H1 (cell line): Measurements from ENCODE around the gene ADPRHL1. TPM values are rescaled to one million over a fixed set of nuclear protein-coding genes. Genes with fewer than 3 reads are reported as not detected.

Experiments
- CTCF ChIA-PET: fragments of 300-600 bp; sonication (Branson Sonifier 250); formaldehyde crosslinking; loops from one replicate; lab custom pipeline; 2021; ENCODE audit not compliant: partially characterized antibody; lab: Charles Lee
- POLR2A ChIA-PET: fragments of 300-600 bp; sonication (Branson Sonifier 250); formaldehyde crosslinking; loops from one replicate; lab custom pipeline; 2021; ENCODE audit warnings: inconsistent platforms; ENCODE audit not compliant: partially characterized antibody; lab: Charles Lee
- DNase-seq, 2 experiments: peaks; one replicate each; pipeline versions ENCODE4 v3.0.0 to v3.0.0-alpha.2; 2010 to 2022; ENCODE audit warnings: low spot score in 2 of 2, low read depth in 1 of 2, mixed read lengths in 1 of 2
- FAIRE-seq: peaks from 2 replicates; lab custom pipeline; 2011; peaks lifted over from hg19 to GRCh38; lab: Jason Lieb, UNC
- H2AFZ ChIP-seq: 2 replicates; pipeline ENCODE4 v1.8.1; 2012; ENCODE audit warnings: low read length, inconsistent platforms
- H2AK5ac ChIP-seq: 2 replicates; pipeline ENCODE4 v1.6.1; 2013; ENCODE audit warnings: low read depth, low read length
- H2BK120ac ChIP-seq: replicated peaks from 2 replicates; pipeline ENCODE3; 2013; ENCODE audit warnings: low read depth, low read length, inconsistent platforms
- H2BK12ac ChIP-seq: 2 replicates; pipeline ENCODE4 v1.6.1; 2013; ENCODE audit warnings: low read depth, low read length
- H2BK15ac ChIP-seq: 2 replicates; pipeline ENCODE4 v1.6.1; 2013; ENCODE audit warnings: low read length
- H2BK20ac ChIP-seq: 2 replicates; pipeline ENCODE4 v1.6.1; 2013; ENCODE audit warnings: low read length
- H2BK5ac ChIP-seq: 2 replicates; pipeline ENCODE4 v1.6.1; 2013; ENCODE audit warnings: low read depth, low read length
- H3K14ac ChIP-seq: 2 replicates; pipeline ENCODE4 v1.6.1; 2013; ENCODE audit warnings: inconsistent platforms; ENCODE audit not compliant: insufficient read length
- H3K18ac ChIP-seq: 2 replicates; pipeline ENCODE4 v1.6.1; 2013; ENCODE audit warnings: low read length; ENCODE audit errors: extremely low read depth
- H3K23ac ChIP-seq: 2 replicates; pipeline ENCODE4 v1.6.1; 2013; ENCODE audit warnings: inconsistent platforms; ENCODE audit not compliant: insufficient read length
- H3K23me2 ChIP-seq: 2 replicates; pipeline ENCODE4 v1.6.1; 2013; ENCODE audit warnings: low read depth, low read length
- H3K27ac ChIP-seq: 2 replicates; pipeline ENCODE4 v1.6.1; 2011; ENCODE audit warnings: low read depth, low read length, inconsistent platforms
- H3K27me3 ChIP-seq, 4 experiments: replicated peaks in 1 of 4; 1 replicate in 1 of 4; 2 replicates in 3 of 4; pipeline versions ENCODE4 v1.6.1 to v1.8.1; 2011 to 2013; ENCODE audit warnings: low read length in 3 of 4, mild to moderate bottlenecking in 3 of 4, inconsistent platforms in 2 of 4, mixed read lengths in 2 of 4, moderate library complexity in 1 of 4; ENCODE audit not compliant: control insufficient read depth in 3 of 4, insufficient read depth in 3 of 4; ENCODE audit errors: extremely low read depth in 1 of 4
- H3K36me3 ChIP-seq, 4 experiments: 2 replicates each; pipeline versions ENCODE4 v1.6.1 to v1.8.1; 2011 to 2013; ENCODE audit warnings: mild to moderate bottlenecking in 4 of 4, low read length in 3 of 4, moderate library complexity in 2 of 4, control low read depth in 1 of 4, inconsistent platforms in 1 of 4; ENCODE audit not compliant: insufficient read depth in 4 of 4, control insufficient read depth in 2 of 4
- H3K4ac ChIP-seq: replicated peaks from 2 replicates; pipeline ENCODE3; 2013; ENCODE audit warnings: low read length, low read depth, mixed read lengths, inconsistent platforms; ENCODE audit not compliant: insufficient read length
- H3K4me1 ChIP-seq, 4 experiments: replicated peaks in 1 of 4; 1 replicate in 1 of 4; 2 replicates in 3 of 4; pipeline versions ENCODE4 v1.6.1 to v1.8.1; 2011 to 2013; ENCODE audit warnings: low read length in 3 of 4, inconsistent platforms in 2 of 4, mixed read lengths in 1 of 4; ENCODE audit not compliant: insufficient read depth in 4 of 4, control insufficient read depth in 3 of 4
- H3K4me2 ChIP-seq, 2 experiments: 2 replicates each; pipeline versions ENCODE4 v1.6.1 to v1.8.1; 2011 to 2013; ENCODE audit warnings: low read depth in 2 of 2, low read length in 2 of 2, control low read depth in 1 of 2, inconsistent platforms in 1 of 2, mild to moderate bottlenecking in 1 of 2; ENCODE audit not compliant: insufficient read depth in 1 of 2
- H3K4me3 ChIP-seq, 4 experiments: fragments of 200-600, 300-600 bp in 1 of 4; sonication (generic), shearing (Covaris generic), sonication (Bioruptor Twin) in 1 of 4; 2 replicates each; pipeline versions ENCODE4 v1.5.1 to v1.8.1; 2011 to 2016; ENCODE audit warnings: low read length in 4 of 4, low read depth in 3 of 4, control low read depth in 2 of 4, inconsistent platforms in 2 of 4, mild to moderate bottlenecking in 2 of 4, mixed read lengths in 1 of 4, moderate library complexity in 1 of 4; ENCODE audit not compliant: insufficient read depth in 2 of 4; ENCODE audit errors: extremely low read depth in 1 of 4
- H3K56ac ChIP-seq: replicated peaks from 2 replicates; pipeline ENCODE3; 2013; ENCODE audit warnings: low read depth, mild to moderate bottlenecking, mixed read lengths, low read length, inconsistent platforms; ENCODE audit not compliant: insufficient read length
- H3K79me1 ChIP-seq: 2 replicates; pipeline ENCODE4 v1.6.1; 2013; ENCODE audit warnings: low read depth, low read length, control low read depth
- H3K79me2 ChIP-seq, 2 experiments: 2 replicates each; pipeline versions ENCODE4 v1.6.1 to v1.8.1; 2012 to 2013; ENCODE audit warnings: low read length in 2 of 2, mild to moderate bottlenecking in 2 of 2, inconsistent platforms in 1 of 2; ENCODE audit not compliant: insufficient read depth in 2 of 2, control insufficient read depth in 1 of 2
- H3K9ac ChIP-seq, 4 experiments: replicated peaks in 1 of 4; 1 replicate in 1 of 4; 2 replicates in 3 of 4; pipeline versions ENCODE4 v1.6.1 to v1.8.1; 2011 to 2013; ENCODE audit warnings: low read depth in 3 of 4, low read length in 3 of 4, control low read depth in 2 of 4, mild to moderate bottlenecking in 2 of 4, moderate library complexity in 2 of 4, inconsistent platforms in 1 of 4; ENCODE audit errors: extremely low read depth in 1 of 4
- H3K9me3 ChIP-seq, 2 experiments: 2 replicates each; pipeline versions ENCODE4 v1.6.1 to v1.8.1; 2012 to 2013; ENCODE audit warnings: mild to moderate bottlenecking in 2 of 2, moderate library complexity in 2 of 2, control low read depth in 1 of 2, inconsistent platforms in 1 of 2, low read depth in 1 of 2, low read length in 1 of 2, mixed read lengths in 1 of 2; ENCODE audit not compliant: insufficient read depth in 2 of 2
- H4K20me1 ChIP-seq, 2 experiments: replicated peaks in 1 of 2; 2 replicates each; pipeline versions ENCODE3 to v1.8.1; 2011 to 2013; ENCODE audit warnings: inconsistent platforms in 2 of 2, low read length in 2 of 2, mild to moderate bottlenecking in 1 of 2; ENCODE audit not compliant: insufficient read depth in 2 of 2, control insufficient read depth in 1 of 2
- H4K5ac ChIP-seq: 2 replicates; pipeline ENCODE4 v1.6.1; 2013; ENCODE audit warnings: low read length, low read depth, mixed read lengths, inconsistent platforms; ENCODE audit not compliant: insufficient read length
- H4K8ac ChIP-seq: 2 replicates; pipeline ENCODE4 v1.8.0; 2013; ENCODE audit warnings: mild to moderate bottlenecking, moderate library complexity, low read length, inconsistent platforms; ENCODE audit not compliant: insufficient read depth; ENCODE audit errors: extremely low read depth
- H4K91ac ChIP-seq: replicated peaks from 2 replicates; pipeline ENCODE3; 2013; ENCODE audit warnings: low read length, mixed read lengths, inconsistent platforms; ENCODE audit not compliant: insufficient read length
- ATF2 ChIP-seq: IDR thresholded peaks from 2 replicates; pipeline ENCODE4 v1.6.1; 2012; ENCODE audit warnings: low read length, inconsistent platforms
- EGR1 ChIP-seq: IDR thresholded peaks from 2 replicates; pipeline ENCODE4 v1.6.1; 2011; ENCODE audit warnings: low read depth, low read length, borderline replicate concordance
- EP300 ChIP-seq, 2 experiments: IDR thresholded peaks; 1 replicate in 1 of 2; 2 replicates in 1 of 2; pipeline ENCODE4 v1.6.1; 2011 to 2012; ENCODE audit warnings: low read depth in 2 of 2, low read length in 2 of 2, mild to moderate bottlenecking in 2 of 2, borderline replicate concordance in 1 of 2, inconsistent platforms in 1 of 2, moderate library complexity in 1 of 2
- HDAC2 ChIP-seq, 2 experiments: fragments of 300-600 bp in 1 of 2; sonication (generic) in 1 of 2; IDR thresholded peaks; 2 replicates each; pipeline ENCODE4 v1.6.1; 2011 to 2012; ENCODE audit warnings: low read depth in 2 of 2, low read length in 2 of 2, mild to moderate bottlenecking in 2 of 2, moderate library complexity in 2 of 2, borderline replicate concordance in 1 of 2, inconsistent platforms in 1 of 2
- MAFK ChIP-seq: IDR thresholded peaks from 2 replicates; pipeline ENCODE4 v1.6.1; 2012; ENCODE audit warnings: low read depth, mild to moderate bottlenecking, improper control_type of control experiment, low read length
- NANOG ChIP-seq: IDR thresholded peaks from 2 replicates; pipeline ENCODE4 v1.6.1; 2011; ENCODE audit warnings: low read length, low read depth, mild to moderate bottlenecking, inconsistent platforms; ENCODE audit not compliant: insufficient read depth, poor library complexity, severe bottlenecking
- PHF8 ChIP-seq: fragments of 200-600 bp; sonication (generic); conservative IDR thresholded peaks from 2 replicates; pipeline ENCODE4 v1.7.1; 2012; ENCODE audit warnings: low read depth, mild to moderate bottlenecking, inconsistent platforms, low read length, moderate library complexity
- POLR2A ChIP-seq, 2 experiments: IDR thresholded peaks; 1 replicate in 1 of 2; 2 replicates in 1 of 2; pipeline ENCODE4 v1.6.1; 2011; ENCODE audit warnings: low read depth in 2 of 2, low read length in 2 of 2, mild to moderate bottlenecking in 2 of 2; ENCODE audit errors: control extremely low read depth in 1 of 2
- SAP30 ChIP-seq: fragments of 300-600 bp; sonication (generic); IDR thresholded peaks from 2 replicates; pipeline ENCODE4 v1.7.1; 2012; ENCODE audit warnings: low read length, moderate library complexity, mild to moderate bottlenecking, inconsistent platforms; ENCODE audit not compliant: insufficient read depth, insufficient replicate concordance
- SP1 ChIP-seq: IDR thresholded peaks from 2 replicates; pipeline ENCODE4 v1.6.1; 2011; ENCODE audit warnings: low read depth, low read length
- TAF7 ChIP-seq: optimal IDR thresholded peaks from 2 replicates; pipeline ENCODE3; 2011; ENCODE audit warnings: low read depth, mild to moderate bottlenecking, inconsistent platforms, low read length, moderate library complexity, borderline replicate concordance
- WGBS, 2 experiments: shearing (Covaris generic) in 1 of 2; methylation state at CpG; one replicate each; pipeline versions ENCODE4 v1.1.6 to v1.1.7; 2013 to 2015; ENCODE audit warnings: low lambda C conversion rate in 2 of 2, mixed read lengths in 2 of 2, inconsistent platforms in 1 of 2, low coverage in 1 of 2, missing lambda C conversion rate in 1 of 2; ENCODE audit not compliant: insufficient replicate concordance in 2 of 2, insufficient coverage in 1 of 2, insufficient read length in 1 of 2; ENCODE audit errors: extremely low coverage in 1 of 2, missing lambda C conversion rate in 1 of 2; 5-methylcytosine and 5-hydroxymethylcytosine counted together
- polyA plus RNA-seq, 7 experiments: library from polyadenylated mRNA; depleted of rRNA in 3 of 7; stranded (reverse) in 5 of 7; unstranded in 2 of 7; fragments of >200 nt in 5 of 7; fragments of 200-250 nt in 2 of 7; gene quantifications; 1 replicate in 5 of 7; 2 replicates in 1 of 7; 4 replicates in 1 of 7; pipeline versions ENCODE4 v1.2.1 to v1.2.3, GENCODE V29; 2011 to 2013; ENCODE audit warnings: missing spikeins in 2 of 7, mixed read lengths in 2 of 7
- total RNA-seq: library from RNA; stranded (reverse); fragmentation: NEBNext Ultra II Directional; extraction: Animal tissue kit (Norgen Biotek cat#: 25700); gene quantifications from 2 replicates; pipeline ENCODE4 v1.2.1, GENCODE V29; 2021

ADPRHL1 gene
- total and polyA plus RNA-seq, 2 of the 8 experiments (the other 6 are each of a cell fraction or from before 2014, with no cell fraction given): 0.74 to 1.7 TPM

GRCh38 chr13:113414335-113414734 lies 39.0 kb downstream of the ADPRHL1 start:
- Histone ChIP-seq H2BK5ac (no peak overlapping the region), H3K23ac (no peak overlapping the region), H4K91ac (no peak overlapping the region), H3K4me2 (no peak overlapping the region), H3K79me2 (no peaks in the 10 kb centered on the region), H3K27ac (no peak overlapping the region), H4K20me1 (peaks cover 0 to 1% of the 10 kb centered on the region in 2 experiments), H4K8ac (peak overlapping the region; percentile 35; the same call in 1 of the 2 replicates), H3K14ac (no peak overlapping the region), H3K27me3 (no peaks in the 10 kb centered on the region), H2AK5ac (no peak overlapping the region), H2AFZ (no peak overlapping the region), H3K56ac (no peak overlapping the region), H2BK15ac (no peak overlapping the region), H3K18ac (no peak overlapping the region), H4K5ac (no peak overlapping the region), H2BK12ac (no peak overlapping the region), H3K23me2 (no peaks in the 10 kb centered on the region), H2BK120ac (no peak overlapping the region), H3K4me1 (peaks cover 0 to 7% (median 0%) of the 10 kb centered on the region in 4 experiments; a peak in 2 of 7 replicates), H2BK20ac (no peak overlapping the region), H3K4me3 (no peak overlapping the region), H3K9ac (no peak overlapping the region), H3K4ac (no peak overlapping the region), H3K36me3 (no peaks in the 10 kb centered on the region), H3K79me1 (no peaks in the 10 kb centered on the region), H3K9me3 (no peaks in the 10 kb centered on the region; a peak in 1 of 4 replicates)
- CTCF ChIA-PET: interaction anchor here (0.9 to 1.9 kb wide), 3 partner anchors 8 to 43 kb away, joined by 3 to 5 read pairs (median 3); no protein-coding TSS in a partner anchor
- WGBS, 2 experiments: 83% methylated on average over 2 of the region's 8 CpGs; no CpG with 5 or more reads in 1 of the 2 experiments
- DNase-seq (no peak), FAIRE-seq (no peak)
- POLR2A ChIA-PET: no interaction called here
- TF ChIP-seq MAFK (no peak), POLR2A (IDR thresholded peaks at IDR 0.05; ENCODE audit: control extremely low read depth in 1 of 2, low read depth in 2 of 2, low read length in 2 of 2) (no peak), NANOG (no peak), TAF7 (no peak), EGR1 (no peak), ATF2 (no peak), SP1 (no peak), PHF8 (no peak), SAP30 (no peak), HDAC2 (IDR thresholded peaks at IDR 0.05; ENCODE audit: borderline replicate concordance in 1 of 2, low read depth in 2 of 2, low read length in 2 of 2) (no peak), EP300 (IDR thresholded peaks at IDR 0.05; ENCODE audit: borderline replicate concordance in 1 of 2, low read depth in 2 of 2, low read length in 2 of 2) (no peak)
